OCI-LY7 (cell line): ENCODE results near the gene SEMA5A. TPM values are rescaled to one million over a fixed set of nuclear protein-coding genes. Genes with fewer than 3 reads are reported as not detected.

Source experiments
- BruUV-seq: library from RNA; stranded (reverse); fragments of 400-500 nt; replicated peaks from 2 replicates; lab custom pipeline; 2021; lab: Mats Ljungman, UMichigan
- CTCF ChIA-PET: fragments of 300-600 bp; sonication (Branson Sonifier 250); formaldehyde crosslinking; loops from one replicate; lab custom pipeline; 2022; ENCODE audit warnings: antibody characterized with exemption; ENCODE audit not compliant: unreplicated experiment; lab: Charles Lee
- POLR2A ChIA-PET: fragments of 300-600 bp; sonication (Branson Sonifier 250); formaldehyde crosslinking; loops from one replicate; lab custom pipeline; 2022; ENCODE audit warnings: antibody characterized with exemption; lab: Charles Lee
- DNase-seq: peaks from one replicate; pipeline ENCODE4 v3.0.0-alpha.2; 2015; ENCODE audit warnings: low spot score
- H2AFZ ChIP-seq: fragments of 200-600 bp; sonication (generic), shearing (Covaris generic); 2 replicates; pipeline ENCODE4 v1.6.1; 2014; ENCODE audit warnings: mild to moderate bottlenecking, antibody characterized with exemption, low read length, moderate library complexity
- H3K27ac ChIP-seq: fragments of 200-600 bp; sonication (generic); 2 replicates; pipeline ENCODE4 v1.5.1; 2014; ENCODE audit warnings: mixed run types, low read depth, mild to moderate bottlenecking, moderate library complexity, low read length, inconsistent platforms; ENCODE audit not compliant: poor library complexity, severe bottlenecking
- H3K36me3 ChIP-seq: fragments of 200-600 bp; sonication (generic); 2 replicates; pipeline ENCODE4 v1.6.1; 2014; ENCODE audit warnings: mild to moderate bottlenecking, antibody characterized with exemption, low read length, moderate library complexity, mixed read lengths; ENCODE audit not compliant: insufficient read depth
- H3K4me1 ChIP-seq: fragments of 200-600 bp; sonication (generic); 2 replicates; pipeline ENCODE4 v1.5.1; 2014; ENCODE audit warnings: mild to moderate bottlenecking, low read length; ENCODE audit not compliant: insufficient read depth, poor library complexity, severe bottlenecking
- H3K4me2 ChIP-seq: fragments of 200-600 bp; sonication (generic); 2 replicates; pipeline ENCODE4 v1.6.1; 2014; ENCODE audit warnings: mild to moderate bottlenecking, low read length
- H3K4me3 ChIP-seq: fragments of 200-600 bp; sonication (generic); 2 replicates; pipeline ENCODE4 v1.5.1; 2014; ENCODE audit warnings: mild to moderate bottlenecking, low read depth, low read length; ENCODE audit not compliant: poor library complexity, severe bottlenecking
- H3K79me2 ChIP-seq: fragments of 200-600 bp; sonication (generic); 2 replicates; pipeline ENCODE4 v1.6.1; 2016; ENCODE audit warnings: low read depth, mild to moderate bottlenecking, low read length, moderate library complexity, mixed read lengths; ENCODE audit not compliant: insufficient read depth
- H3K9me2 ChIP-seq: fragments of 200-600 bp; sonication (generic); 2 replicates; pipeline ENCODE4 v1.6.1; 2016; ENCODE audit warnings: mild to moderate bottlenecking, low read length, mixed read lengths; ENCODE audit not compliant: insufficient read depth
- H3K9me3 ChIP-seq: fragments of 200-600 bp; sonication (generic); 2 replicates; pipeline ENCODE4 v1.6.1; 2014; ENCODE audit warnings: mild to moderate bottlenecking, mixed run types, low read length, mixed read lengths
- H4K20me1 ChIP-seq: fragments of 200-600 bp; sonication (generic); 2 replicates; pipeline ENCODE4 v1.6.1; 2014; ENCODE audit warnings: mild to moderate bottlenecking, antibody characterized with exemption, low read length, moderate library complexity, mixed read lengths; ENCODE audit not compliant: insufficient read depth
- CTCF ChIP-seq: fragments of 200-600 bp; sonication (generic); conservative IDR thresholded peaks from 2 replicates; pipeline ENCODE4 v1.5.1; 2014; ENCODE audit warnings: mild to moderate bottlenecking, antibody characterized with exemption, low read length, moderate library complexity, mixed read lengths
- EZH2phosphoT487 ChIP-seq: fragments of 200-600 bp; sonication (generic); IDR thresholded peaks from 2 replicates; pipeline ENCODE4 v1.6.1; 2018; ENCODE audit warnings: low read depth, borderline replicate concordance, mild to moderate bottlenecking, mixed run types, antibody characterized with exemption, low read length, moderate library complexity, mixed read lengths
- intact Hi-C: fragments of 100-400 bp; cut with micrococcal nuclease; formaldehyde crosslinking; loops from one replicate; pipeline ENCODE4 v1.10.0; 2022; ENCODE audit not compliant: unreplicated experiment
- total RNA-seq, 2 experiments: library from RNA; depleted of rRNA in 1 of 2; stranded (reverse); fragments of >200 nt in 1 of 2; shearing (Covaris generic) in 1 of 2; gene quantifications; 2 replicates each; pipeline ENCODE4 v1.2.3, GENCODE V29; 2014 to 2022

Gene SEMA5A
- total RNA-seq, 2 experiments from 2014 or later, result not detected

- H3K27ac ChIP-seq, result no peak overlapping the region
- TF ChIP-seq CTCF, result no peak
- no peak for TF ChIP-seq EZH2phosphoT487
- CTCF ChIA-PET, result no interaction called here
- no peak overlapping the region for H3K4me3 ChIP-seq
- H3K79me2 ChIP-seq, result no peaks in the 10 kb centered on the region
- no peak overlapping the region for H2AFZ ChIP-seq
- POLR2A ChIA-PET, result no interaction called here
- no peak overlapping the region for H3K4me2 ChIP-seq
- no peak for DNase-seq
- no TSS peak for BruUV-seq
- no peaks in the 10 kb centered on the region for H4K20me1 ChIP-seq
- H3K9me3 ChIP-seq, result no peaks in the 10 kb centered on the region
- intact Hi-C loops, result no loop called here
- no peaks in the 10 kb centered on the region for H3K36me3 ChIP-seq
- no peaks in the 10 kb centered on the region for H3K9me2 ChIP-seq
- H3K4me1 ChIP-seq, result no peaks in the 10 kb centered on the region
Measured at GRCh38 chr5:9500625-9501024, 45.2 kb downstream of the SEMA5A start.

- CTCF ChIA-PET, result no interaction called here
- Histone ChIP-seq H3K9me3 (no peaks in the 10 kb centered on the region), H3K4me1 (no peaks in the 10 kb centered on the region), H3K4me3 (no peak overlapping the region), H4K20me1 (no peaks in the 10 kb centered on the region), H3K9me2 (no peaks in the 10 kb centered on the region), H3K79me2 (no peaks in the 10 kb centered on the region), H3K27ac (no peak overlapping the region), H3K4me2 (no peak overlapping the region), H2AFZ (no peak overlapping the region), H3K36me3 (no peaks in the 10 kb centered on the region)
- POLR2A ChIA-PET, result no interaction called here
- TF ChIP-seq EZH2phosphoT487, result no peak
- TF ChIP-seq CTCF, result no peak
- BruUV-seq, result no TSS peak
- intact Hi-C loops, result no loop called here
- no peak for DNase-seq
Measured at GRCh38 chr5:9500193-9500592, 45.7 kb downstream of the SEMA5A start.

GRCh38 chr5:9499498-9499876, 46.4 kb downstream of the SEMA5A start:
- no peaks in the 10 kb centered on the region for H3K79me2 ChIP-seq
- no peak overlapping the region for H3K27ac ChIP-seq
- no TSS peak for BruUV-seq
- H2AFZ ChIP-seq, result no peak overlapping the region
- DNase-seq, result no peak
- H3K36me3 ChIP-seq, result no peaks in the 10 kb centered on the region
- no peak overlapping the region for H3K4me3 ChIP-seq
- intact Hi-C loops, result no loop called here
- POLR2A ChIA-PET, result no interaction called here
- H3K4me1 ChIP-seq, result no peaks in the 10 kb centered on the region
- H3K9me2 ChIP-seq, result no peaks in the 10 kb centered on the region
- H3K9me3 ChIP-seq, result no peaks in the 10 kb centered on the region
- CTCF ChIA-PET, result no interaction called here
- TF ChIP-seq EZH2phosphoT487 (no peak), CTCF (no peak)
- no peaks in the 10 kb centered on the region for H4K20me1 ChIP-seq
- H3K4me2 ChIP-seq, result no peak overlapping the region
